ENCODE measurements around the gene TCP10L. TPM values are rescaled to one million over a fixed set of nuclear protein-coding genes. Genes with fewer than 3 reads are reported as not detected.

TCP10L gene
- total RNA-seq, 6 donors from 2014 or later: 1.0 to 2.7 (median 1.1) TPM; not detected in 3

DNA sequence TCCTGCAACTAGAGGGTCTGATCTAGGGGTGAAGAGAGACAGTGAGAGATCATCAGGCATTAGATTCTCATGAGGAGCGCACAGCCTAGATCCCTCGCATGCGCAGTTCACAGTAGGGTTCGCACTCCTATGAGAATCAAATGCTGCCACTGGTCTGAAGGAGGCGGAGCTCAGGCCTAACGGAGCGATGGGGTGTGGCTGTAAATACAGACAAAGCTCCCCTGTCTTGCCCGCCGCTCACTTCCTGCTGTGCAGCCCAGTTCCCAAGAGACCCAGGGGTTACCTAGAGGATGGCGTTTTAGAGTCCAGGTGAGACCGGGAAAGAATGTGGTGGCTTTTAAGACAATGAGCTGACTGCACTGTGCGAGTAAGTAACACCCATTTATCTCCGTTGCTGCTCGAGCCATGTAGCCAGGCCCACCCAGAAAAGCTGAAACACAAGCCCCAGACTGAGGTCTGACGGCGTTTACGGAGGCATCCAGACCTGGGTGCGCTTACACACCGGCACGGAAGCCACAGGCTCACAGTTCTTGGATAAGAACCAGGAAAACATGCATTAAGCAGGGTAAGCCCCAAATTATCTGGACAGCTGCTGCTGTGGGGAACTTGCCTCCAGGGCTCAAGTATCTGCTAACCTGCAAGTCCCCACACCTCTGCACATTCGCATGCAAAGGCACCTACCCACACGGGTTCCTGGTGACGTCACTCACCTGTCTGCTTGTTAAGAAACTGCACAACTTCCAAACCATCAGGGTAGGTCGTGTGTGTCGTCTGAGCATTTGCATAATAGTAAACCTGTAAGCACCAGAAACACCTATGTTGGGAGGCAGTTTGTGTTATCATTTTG lies 12.5 kb downstream of the TCP10L start:
- no peak for TF ChIP-seq POLR2AphosphoS5 (IDR thresholded peaks at IDR 0.05)
- TF ChIP-seq, protein P1, sequence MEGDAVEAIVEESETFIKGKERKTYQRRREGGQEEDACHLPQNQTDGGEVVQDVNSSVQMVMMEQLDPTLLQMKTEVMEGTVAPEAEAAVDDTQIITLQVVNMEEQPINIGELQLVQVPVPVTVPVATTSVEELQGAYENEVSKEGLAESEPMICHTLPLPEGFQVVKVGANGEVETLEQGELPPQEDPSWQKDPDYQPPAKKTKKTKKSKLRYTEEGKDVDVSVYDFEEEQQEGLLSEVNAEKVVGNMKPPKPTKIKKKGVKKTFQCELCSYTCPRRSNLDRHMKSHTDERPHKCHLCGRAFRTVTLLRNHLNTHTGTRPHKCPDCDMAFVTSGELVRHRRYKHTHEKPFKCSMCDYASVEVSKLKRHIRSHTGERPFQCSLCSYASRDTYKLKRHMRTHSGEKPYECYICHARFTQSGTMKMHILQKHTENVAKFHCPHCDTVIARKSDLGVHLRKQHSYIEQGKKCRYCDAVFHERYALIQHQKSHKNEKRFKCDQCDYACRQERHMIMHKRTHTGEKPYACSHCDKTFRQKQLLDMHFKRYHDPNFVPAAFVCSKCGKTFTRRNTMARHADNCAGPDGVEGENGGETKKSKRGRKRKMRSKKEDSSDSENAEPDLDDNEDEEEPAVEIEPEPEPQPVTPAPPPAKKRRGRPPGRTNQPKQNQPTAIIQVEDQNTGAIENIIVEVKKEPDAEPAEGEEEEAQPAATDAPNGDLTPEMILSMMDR (IDR thresholded peaks at IDR 0.05): peak in 1 of 6 experiments; percentile 7
- WGBS, 2 donors: 75% methylated on average over 20 to 25 of the region's 25 CpGs
- Histone ChIP-seq H3K4me1 (peaks cover 4 to 19% (median 15%) of the 10 kb centered on the region in 4 donors), H3K9me3 (no peaks in the 10 kb centered on the region), H3K4me3 (no peak overlapping the region), H3K36me3 (no peaks in the 10 kb centered on the region), H3K27me3 (no peaks in the 10 kb centered on the region), H3K27ac (no peak overlapping the region)
- DNase-seq (no peak), ATAC-seq (ENCODE audit: low FRiP score in 2 of 2) (no peak)

DNA sequence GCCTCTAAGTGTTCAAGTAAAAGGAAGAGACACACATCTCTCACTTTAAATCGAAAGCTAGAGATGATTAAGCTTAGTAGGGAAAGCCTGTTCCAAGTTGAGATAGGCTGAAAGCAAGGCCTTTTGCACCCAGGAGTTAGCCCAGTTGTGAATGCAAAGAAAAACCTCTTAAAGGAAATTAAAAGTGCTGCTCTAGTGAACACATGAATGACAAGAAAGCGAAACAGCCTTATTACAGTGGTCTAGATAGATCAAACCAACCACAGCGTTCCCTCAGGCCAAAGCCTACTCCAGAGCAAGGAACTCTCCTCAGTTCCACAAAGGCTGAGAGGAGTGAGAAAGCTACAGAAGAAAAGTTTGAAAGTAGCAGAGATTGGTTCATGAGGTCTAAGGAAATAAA lies 14.9 kb downstream of the TCP10L start:
- DNase-seq: no peak
- Histone ChIP-seq H3K4me1 (peaks cover 4 to 19% (median 15%) of the 10 kb centered on the region in 4 donors), H3K9me3 (no peaks in the 10 kb centered on the region), H3K4me3 (no peak overlapping the region), H3K27me3 (no peaks in the 10 kb centered on the region), H3K27ac (no peak overlapping the region), H3K36me3 (no peaks in the 10 kb centered on the region)
- WGBS, 2 donors: 88 to 99% methylated on average over 3 of the region's 3 CpGs
- TF ChIP-seq POLR2AphosphoS5 (IDR thresholded peaks at IDR 0.05): no peak
- TF ChIP-seq, protein P1 (IDR thresholded peaks at IDR 0.05): no peak
- TF ChIP-seq EP300 (IDR thresholded peaks at IDR 0.05): no peak
- TF ChIP-seq POLR2A (IDR thresholded peaks at IDR 0.05): no peak
- no peak for ATAC-seq (ENCODE audit: low FRiP score in 2 of 2)

DNA sequence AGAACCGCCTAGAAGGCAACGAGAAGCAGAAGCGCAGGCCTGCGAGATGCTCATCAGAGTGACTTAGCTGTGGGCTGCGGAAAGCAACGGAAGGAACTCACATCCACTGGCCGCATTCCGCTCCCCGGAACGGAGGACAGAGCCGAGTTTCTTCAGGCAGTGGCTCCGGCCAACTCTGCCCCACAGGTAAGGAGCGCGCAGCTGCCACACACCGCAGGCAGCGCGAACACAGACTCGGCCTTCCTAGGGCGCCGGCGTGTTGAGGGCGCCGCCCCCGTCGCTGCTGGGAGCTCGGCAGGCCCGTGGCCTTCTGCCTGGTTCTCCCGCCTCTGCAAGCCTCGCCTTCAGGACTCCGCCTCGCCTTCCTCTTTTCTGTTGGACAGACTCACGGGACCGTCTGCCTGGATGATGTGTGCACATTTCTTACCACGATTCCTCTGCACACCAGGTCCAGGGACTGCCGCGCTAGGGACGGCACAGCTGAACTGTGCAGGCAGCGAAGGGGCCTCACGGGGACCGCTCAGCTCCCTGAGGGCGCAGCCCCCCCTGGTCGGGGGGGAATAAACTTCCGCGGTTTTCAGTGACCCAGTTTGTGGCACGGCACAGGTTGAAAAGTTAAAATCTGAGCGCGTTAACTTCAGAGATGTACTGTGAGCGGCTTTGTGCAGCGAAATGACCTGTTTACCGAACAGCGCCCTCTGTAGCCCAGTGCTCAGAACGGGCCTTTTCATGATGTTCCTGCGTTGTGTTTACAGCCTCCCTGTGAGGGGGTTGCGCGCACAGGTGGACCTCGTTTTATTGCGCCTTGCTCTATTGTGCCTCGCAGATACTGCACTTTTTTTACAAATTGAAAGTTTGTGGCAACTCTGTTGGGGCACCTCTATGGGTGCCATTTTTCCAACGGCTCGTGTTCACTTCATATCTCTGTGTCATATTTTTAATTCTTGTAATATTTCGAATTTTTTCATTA lies 15.8 kb downstream of the TCP10L start:
- Histone ChIP-seq H3K4me1 (peaks cover 4 to 19% (median 15%) of the 10 kb centered on the region in 4 donors), H3K9me3 (peaks cover 0 to 3% (median 0%) of the 10 kb centered on the region in 4 donors), H3K27ac (peak overlapping the region; percentile 72 to 84 (median 80)), H3K27me3 (no peaks in the 10 kb centered on the region), H3K36me3 (no peaks in the 10 kb centered on the region), H3K4me3 (peak overlapping the region; percentile 38 to 61 (median 50))
- DNase-seq: peak; percentile 78 to 92
- TF ChIP-seq, protein P1 (IDR thresholded peaks at IDR 0.05): peak; percentile 71 to 85 (median 76)
- TF ChIP-seq POLR2A (IDR thresholded peaks at IDR 0.05) (peak in 2 of 4 donors; percentile 25 to 35), EP300 (IDR thresholded peaks at IDR 0.05) (peak in 1 of 4 donors; percentile 1), POLR2AphosphoS5 (IDR thresholded peaks at IDR 0.05) (peak in 1 of 2 donors; percentile 38)
- WGBS, 2 donors: 5 to 6% methylated on average over 47 to 54 of the region's 61 CpGs
- peak; percentile 93 to 95 for ATAC-seq (ENCODE audit: low FRiP score in 2 of 2)

DNA sequence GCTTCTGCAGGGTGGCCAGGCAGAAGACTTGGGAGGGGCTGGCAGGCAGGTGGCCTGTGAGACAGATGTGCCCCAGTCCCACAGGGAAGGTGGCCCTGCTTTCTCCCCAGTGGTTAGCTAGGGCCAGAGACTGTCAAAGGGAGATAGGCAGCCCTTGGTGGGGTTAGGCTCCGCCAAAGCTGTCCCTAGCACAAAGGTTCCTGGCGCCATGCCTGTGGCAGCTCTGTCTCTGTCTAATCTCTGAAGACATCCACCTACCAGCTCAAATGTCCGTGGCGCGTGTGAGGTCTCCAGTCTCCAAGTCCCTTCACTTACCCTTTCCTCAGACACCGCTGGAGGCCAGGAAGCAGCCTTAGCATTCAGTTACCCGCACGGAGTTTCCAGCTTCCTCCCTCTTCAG lies 17.7 kb downstream of the TCP10L start:
- Histone ChIP-seq H3K4me3 (no peak overlapping the region), H3K27me3 (no peaks in the 10 kb centered on the region), H3K4me1 (peaks cover 4 to 19% (median 15%) of the 10 kb centered on the region in 4 donors), H3K36me3 (no peaks in the 10 kb centered on the region), H3K9me3 (peaks cover 0 to 5% (median 0%) of the 10 kb centered on the region in 4 donors), H3K27ac (no peak overlapping the region)
- 94 to 96% methylated on average over 8 of the region's 8 CpGs for WGBS, 2 donors
- TF ChIP-seq POLR2AphosphoS5 (IDR thresholded peaks at IDR 0.05) (no peak), POLR2A (IDR thresholded peaks at IDR 0.05) (no peak), EP300 (IDR thresholded peaks at IDR 0.05) (no peak)
- TF ChIP-seq, protein P1 (IDR thresholded peaks at IDR 0.05): no peak
- DNase-seq: no peak
- no peak for ATAC-seq (ENCODE audit: low FRiP score in 2 of 2)
